Colonic mucosa (tissue), 4 donors: ENCODE measurements around the gene NFYA. TPM values are rescaled to one million over a fixed set of nuclear protein-coding genes. Genes with fewer than 3 reads are reported as not detected.

Experiments
- DNase-seq: peaks from one replicate; pipeline ENCODE4 v3.0.0-alpha.2; 2020
- H3K27ac ChIP-seq: fragments of 200-600 bp; one replicate; pipeline ENCODE4 v1.8.0; 2021
- H3K27me3 ChIP-seq: fragments of 200-600 bp; one replicate; pipeline ENCODE4 v1.8.0; 2021
- H3K36me3 ChIP-seq: fragments of 200-600 bp; one replicate; pipeline ENCODE4 v1.8.0; 2021
- H3K4me1 ChIP-seq: fragments of 200-600 bp; one replicate; pipeline ENCODE4 v1.8.0; 2021; ENCODE audit warnings: mild to moderate bottlenecking
- H3K4me3 ChIP-seq: fragments of 200-600 bp; one replicate; pipeline ENCODE4 v1.8.0; 2021
- H3K9ac ChIP-seq, 2 donors: one replicate each; pipeline ENCODE4 v1.7.0; 2013; ENCODE audit warnings: control low read depth in 2 of 2, low read depth in 2 of 2, low read length in 2 of 2
- H3K9me3 ChIP-seq: fragments of 200-600 bp; one replicate; pipeline ENCODE4 v1.8.0; 2021
- intact Hi-C: fragments of 100-400 bp; cut with DNase I; formaldehyde crosslinking; loops from one replicate; pipeline ENCODE4 v1.14.1; 2022
- total RNA-seq, 2 donors: library from RNA; stranded (reverse); fragmentation: NEBNext Ultra II Directional in 1 of 2; extraction: Animal tissue kit (Norgen Biotek cat#: 25700) in 1 of 2; gene quantifications; one replicate each; pipeline ENCODE4 v1.2.1, GENCODE V29; 2021
- TF ChIP-seq, protein P1 (sequence below): fragments of 200-600 bp; IDR thresholded peaks from one replicate; pipeline ENCODE4 v1.8.0; 2022; ENCODE audit warnings: antibody characterized with exemption, mild to moderate bottlenecking
- donor health status: healthy.
- donor health status: DM: no; HTN: no; CAD: no.
- donor health status: DM: no; HTN: no; CAD: no.

Gene NFYA
- total RNA-seq, 2 donors from 2014 or later: 21.2 to 24.5 TPM

GRCh38 chr6:41047306-41047705 is 25.5 kb upstream of the NFYA start:
- no peaks in the 10 kb centered on the region for H3K9me3 ChIP-seq
- no peak for DNase-seq
- no peaks in the 10 kb centered on the region for H3K36me3 ChIP-seq
- no peaks in the 10 kb centered on the region for H3K27me3 ChIP-seq
- intact Hi-C loops: no loop called here
- no peaks in the 10 kb centered on the region for H3K4me1 ChIP-seq
- no peak overlapping the region for H3K27ac ChIP-seq
- H3K4me3 ChIP-seq: no peak overlapping the region
- no peak overlapping the region for H3K9ac ChIP-seq
- TF ChIP-seq, protein P1, sequence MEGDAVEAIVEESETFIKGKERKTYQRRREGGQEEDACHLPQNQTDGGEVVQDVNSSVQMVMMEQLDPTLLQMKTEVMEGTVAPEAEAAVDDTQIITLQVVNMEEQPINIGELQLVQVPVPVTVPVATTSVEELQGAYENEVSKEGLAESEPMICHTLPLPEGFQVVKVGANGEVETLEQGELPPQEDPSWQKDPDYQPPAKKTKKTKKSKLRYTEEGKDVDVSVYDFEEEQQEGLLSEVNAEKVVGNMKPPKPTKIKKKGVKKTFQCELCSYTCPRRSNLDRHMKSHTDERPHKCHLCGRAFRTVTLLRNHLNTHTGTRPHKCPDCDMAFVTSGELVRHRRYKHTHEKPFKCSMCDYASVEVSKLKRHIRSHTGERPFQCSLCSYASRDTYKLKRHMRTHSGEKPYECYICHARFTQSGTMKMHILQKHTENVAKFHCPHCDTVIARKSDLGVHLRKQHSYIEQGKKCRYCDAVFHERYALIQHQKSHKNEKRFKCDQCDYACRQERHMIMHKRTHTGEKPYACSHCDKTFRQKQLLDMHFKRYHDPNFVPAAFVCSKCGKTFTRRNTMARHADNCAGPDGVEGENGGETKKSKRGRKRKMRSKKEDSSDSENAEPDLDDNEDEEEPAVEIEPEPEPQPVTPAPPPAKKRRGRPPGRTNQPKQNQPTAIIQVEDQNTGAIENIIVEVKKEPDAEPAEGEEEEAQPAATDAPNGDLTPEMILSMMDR: no peak

DNA sequence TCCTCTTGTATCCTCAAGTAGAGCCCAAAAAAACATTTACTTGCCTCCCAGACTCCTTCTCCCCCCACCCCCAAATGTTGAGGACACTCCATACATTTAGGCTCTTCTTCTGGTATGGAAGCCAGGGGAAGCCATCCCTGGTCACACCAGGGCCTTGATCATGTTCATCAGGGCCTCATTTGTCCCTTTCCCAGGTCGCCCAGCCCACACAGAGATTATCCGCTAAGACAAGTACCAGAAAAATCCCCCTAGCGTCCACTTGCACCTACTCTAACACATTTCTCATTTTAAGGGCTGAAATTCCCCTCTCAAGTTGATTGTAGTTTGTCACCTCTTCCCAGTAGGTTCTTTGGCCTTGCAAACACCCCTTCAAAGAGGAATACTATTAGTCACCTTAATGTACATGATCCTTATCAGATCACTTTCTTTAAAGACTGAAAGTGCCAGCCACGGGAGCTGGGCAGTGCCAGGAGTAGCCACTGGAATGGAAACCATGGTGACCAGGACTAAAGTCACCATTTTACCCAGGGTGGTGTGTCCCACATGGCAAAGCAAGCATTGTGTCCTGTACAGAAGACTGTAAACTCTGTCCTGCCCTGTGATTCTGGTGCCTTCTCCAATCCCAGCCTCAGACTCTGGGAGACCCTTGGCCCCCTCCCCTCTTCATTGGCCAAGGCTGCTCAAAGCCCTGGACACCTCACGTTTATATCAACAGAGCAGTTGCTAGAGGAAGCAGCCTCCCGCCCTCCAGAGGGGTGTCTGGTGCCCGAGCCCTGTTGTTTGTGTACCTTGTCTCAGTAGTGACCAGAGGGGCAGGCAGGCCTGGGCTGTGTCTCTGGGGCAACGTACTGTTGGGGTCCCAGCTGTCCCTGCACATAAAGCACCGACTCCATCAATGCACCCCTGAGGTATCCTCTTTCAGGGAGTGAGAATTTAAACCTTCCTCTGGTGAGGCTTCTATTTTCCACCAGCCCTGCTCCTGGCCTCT is 24.7 kb upstream of the NFYA start:
- TF ChIP-seq, protein P1: no peak
- H3K9me3 ChIP-seq: no peaks in the 10 kb centered on the region
- H3K36me3 ChIP-seq: no peaks in the 10 kb centered on the region
- H3K4me3 ChIP-seq: no peak overlapping the region
- H3K9ac ChIP-seq: no peak overlapping the region
- intact Hi-C loops: no loop called here
- H3K27me3 ChIP-seq: no peaks in the 10 kb centered on the region
- no peak for DNase-seq
- H3K27ac ChIP-seq: no peak overlapping the region
- no peaks in the 10 kb centered on the region for H3K4me1 ChIP-seq

DNA sequence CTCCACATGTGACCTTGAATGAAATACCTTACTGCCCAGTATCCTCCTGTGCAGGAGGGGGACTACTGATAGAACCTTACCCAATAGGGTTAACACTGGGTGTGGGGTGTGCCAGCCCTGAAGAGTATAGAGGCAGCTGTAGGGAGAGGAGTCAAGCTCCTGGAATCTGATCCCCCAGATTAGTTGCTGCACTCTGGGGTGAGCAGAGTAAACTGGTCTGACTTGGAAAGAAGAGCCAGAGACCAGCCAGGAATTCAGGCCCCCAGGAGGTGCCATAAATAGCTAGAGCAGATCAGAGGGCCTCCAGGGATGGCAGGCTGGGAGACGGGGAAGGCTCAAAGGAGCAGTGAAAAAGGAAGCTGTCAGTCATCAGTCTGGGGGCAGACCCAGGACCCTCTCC is 23.3 kb upstream of the NFYA start:
- Histone ChIP-seq H3K9me3 (no peaks in the 10 kb centered on the region), H3K27ac (no peak overlapping the region), H3K36me3 (no peaks in the 10 kb centered on the region), H3K4me1 (no peaks in the 10 kb centered on the region), H3K9ac (no peak overlapping the region), H3K27me3 (no peaks in the 10 kb centered on the region), H3K4me3 (no peak overlapping the region)
- TF ChIP-seq, protein P1: no peak
- intact Hi-C loops: no loop called here
- DNase-seq: no peak

DNA sequence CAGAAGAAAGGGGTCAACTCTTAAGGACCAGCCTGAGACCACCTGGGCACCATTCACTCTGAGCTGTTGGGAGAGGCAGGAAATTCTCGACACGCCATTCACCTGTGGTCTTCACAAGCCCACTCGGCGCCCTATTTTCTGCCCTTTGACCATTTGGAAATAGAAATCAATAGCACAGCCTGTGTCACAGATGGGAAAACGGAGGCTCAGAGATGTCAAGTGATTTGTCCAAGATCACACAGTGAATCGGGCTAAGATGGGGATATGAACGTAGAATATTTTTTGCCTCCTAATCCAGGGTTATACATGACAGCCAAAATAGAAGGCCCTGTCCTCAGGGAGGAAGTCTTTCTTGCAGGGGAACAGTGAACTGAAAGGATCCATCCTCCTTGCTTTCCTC is 22.8 kb upstream of the NFYA start:
- Histone ChIP-seq H3K27me3 (no peaks in the 10 kb centered on the region), H3K9me3 (no peaks in the 10 kb centered on the region), H3K9ac (no peak overlapping the region), H3K36me3 (no peaks in the 10 kb centered on the region), H3K27ac (no peak overlapping the region), H3K4me1 (no peaks in the 10 kb centered on the region), H3K4me3 (no peak overlapping the region)
- TF ChIP-seq, protein P1: no peak
- DNase-seq: no peak
- intact Hi-C loops: no loop called here

DNA sequence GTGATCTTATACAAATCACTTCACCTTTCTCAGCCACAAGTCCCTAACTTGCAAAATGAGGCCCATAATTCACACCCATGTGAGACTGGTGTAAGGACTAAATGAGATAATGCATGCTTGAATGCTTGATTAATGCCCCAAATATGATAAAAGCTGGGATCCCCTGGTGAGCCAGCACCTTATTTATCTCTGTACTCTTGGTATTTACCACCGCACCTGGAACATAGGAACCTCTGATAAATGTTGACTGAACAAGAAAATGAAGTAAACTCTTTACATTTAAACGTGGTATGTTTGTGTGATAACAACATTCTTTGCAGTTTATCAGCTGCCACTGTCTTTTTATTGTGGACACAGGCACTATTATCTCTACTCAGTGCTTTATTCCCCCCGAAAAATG is 22.2 kb upstream of the NFYA start:
- H3K27ac ChIP-seq: no peak overlapping the region

More for the DNA sequence above, 22.2 kb upstream of the NFYA start:
- no peaks in the 10 kb centered on the region for H3K27me3 ChIP-seq
- no peaks in the 10 kb centered on the region for H3K9me3 ChIP-seq
- no peak overlapping the region for H3K4me3 ChIP-seq
- H3K36me3 ChIP-seq: no peaks in the 10 kb centered on the region
- TF ChIP-seq, protein P1: no peak
- no peak for DNase-seq
- no peak overlapping the region for H3K9ac ChIP-seq
- intact Hi-C loops: no loop called here
- no peaks in the 10 kb centered on the region for H3K4me1 ChIP-seq
